Endometrial microvascular endothelial cells (primary cell): ENCODE measurements around the gene ZNF628. TPM values are rescaled to one million over a fixed set of nuclear protein-coding genes. Genes with fewer than 3 reads are reported as not detected.

Experiments used
- in situ Hi-C: cut with HindIII; loops from 2 replicates; pipeline ENCODE4 v1.10.0; 2017; ENCODE audit warnings: low sequenced_read_pairs, low pct_unique_long_range_greater_than_20kb; ENCODE audit errors: inconsistent ontology term
- total RNA-seq: library from RNA; depleted of rRNA; stranded (reverse); fragments of >200 nt; gene quantifications from one replicate; pipeline ENCODE4 v1.2.3, GENCODE V29; 2015; ENCODE audit errors: inconsistent ontology term

Gene ZNF628
- 4.6 TPM for total RNA-seq

- in situ Hi-C loops: no loop called here
Measured at GRCh38 chr19:55476100-55476775, at the start of gene ZNF628. Gene ZNF628, plus strand, starts transcription at chr19:55476617. Its CDS starts 3,294 bp downstream, at chr19:55479911.

DNA sequence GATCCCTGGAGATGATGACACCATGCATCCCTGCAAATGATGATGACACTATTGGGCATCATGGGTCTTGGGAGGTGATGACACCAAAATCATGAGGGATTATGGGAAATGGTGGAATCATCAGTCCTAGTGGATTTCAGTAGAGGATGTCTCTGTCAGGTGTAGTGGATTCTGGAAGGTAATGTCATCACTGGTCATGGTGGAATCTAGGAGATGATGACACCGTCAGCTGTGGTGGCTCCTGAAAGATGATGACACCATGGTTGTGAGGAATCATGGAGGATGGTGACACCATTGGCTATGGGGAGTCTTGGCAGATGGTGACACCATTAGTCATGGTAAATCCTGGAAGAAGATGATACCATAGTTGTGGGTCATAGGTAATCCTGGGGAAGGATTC lies 45.2 kb upstream of the ZNF628 start:
- in situ Hi-C loops: no loop called here

DNA sequence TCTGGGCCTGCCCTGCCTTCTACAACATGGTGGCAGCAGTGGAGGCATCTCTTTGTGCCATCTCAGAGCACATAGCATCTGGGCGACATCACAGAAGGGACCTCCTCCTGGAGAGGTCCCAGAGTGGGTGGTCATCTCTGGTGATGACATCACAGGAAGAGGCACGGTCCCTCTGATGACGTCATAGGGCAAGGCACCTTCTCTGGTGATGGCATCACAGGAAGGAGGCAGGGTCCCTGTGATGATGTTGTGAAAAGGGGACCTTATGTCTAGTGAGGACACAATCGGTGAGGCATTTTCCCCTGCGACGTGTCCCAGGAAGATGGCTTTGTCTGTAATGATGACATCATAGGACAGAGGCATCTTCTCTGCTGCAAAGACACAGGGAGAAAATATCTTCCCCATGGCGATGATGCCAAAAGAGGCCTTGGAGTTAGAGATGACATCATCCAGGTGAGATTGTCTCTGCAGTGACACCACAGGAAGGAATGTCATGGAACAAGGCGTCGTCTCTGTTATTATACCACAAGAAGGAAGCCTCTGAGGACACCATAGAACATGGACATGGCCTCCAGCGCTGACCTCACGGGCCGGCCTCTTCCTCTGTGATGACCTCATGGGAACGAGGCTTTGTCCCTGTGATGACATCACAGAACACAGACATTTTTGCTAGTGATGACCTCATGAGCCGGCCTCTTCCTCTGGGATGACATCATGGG lies 44.0 kb upstream of the ZNF628 start:
- in situ Hi-C loops: no loop called here

- in situ Hi-C loops: no loop called here
Measured at GRCh38 chr19:55433292-55433691, 43.1 kb upstream of the ZNF628 start.

DNA sequence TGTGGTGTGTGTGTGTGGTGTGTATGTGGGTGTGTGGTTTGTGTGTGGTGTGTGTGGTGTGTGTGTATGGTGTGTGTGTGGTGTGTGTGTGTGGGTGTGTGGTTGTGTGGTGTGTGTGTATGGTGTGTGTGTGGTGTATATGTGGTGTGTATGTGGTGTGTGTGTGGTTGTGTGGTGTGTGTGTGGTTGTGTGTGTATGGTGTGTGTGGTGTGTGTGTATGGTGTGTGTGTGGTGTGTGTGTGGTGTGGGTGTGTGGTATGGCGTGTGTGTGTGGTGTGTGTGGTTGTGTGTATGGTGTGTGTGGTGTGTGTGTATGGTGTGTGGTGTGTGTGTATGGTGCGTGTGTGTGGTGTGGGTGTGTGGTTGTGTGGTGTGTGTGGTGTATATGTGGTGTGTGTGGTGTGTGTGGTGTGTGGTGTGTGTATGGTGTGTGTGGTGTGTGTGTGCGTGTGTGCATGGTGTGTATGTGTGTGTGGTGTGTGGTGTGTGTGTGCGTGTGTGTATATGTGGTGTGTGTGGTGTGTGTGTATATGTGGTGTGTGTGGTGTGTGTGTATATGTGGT lies 42.0 kb upstream of the ZNF628 start:
- in situ Hi-C loops: no loop called here

DNA sequence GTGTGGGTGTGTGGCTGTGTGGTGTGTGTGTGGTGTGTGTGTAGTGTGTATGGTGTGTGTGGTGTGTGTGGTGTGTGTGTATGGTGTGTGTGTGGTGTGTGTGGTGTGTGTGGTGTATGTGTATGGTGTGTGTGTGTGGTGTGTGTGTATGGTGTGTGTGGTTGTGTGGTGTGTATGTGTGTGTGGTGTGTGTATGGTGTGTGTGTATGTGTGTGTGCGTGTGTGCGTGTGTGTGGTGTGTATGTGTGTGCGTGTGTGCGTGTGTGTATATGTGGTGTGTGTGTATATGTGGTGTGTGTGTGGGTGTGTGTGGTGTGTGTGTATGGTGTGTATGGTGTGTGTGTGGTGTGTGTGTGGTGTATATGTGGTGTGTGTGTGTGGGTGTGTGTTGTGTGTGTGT lies 41.4 kb upstream of the ZNF628 start:
- in situ Hi-C loops: no loop called here

DNA sequence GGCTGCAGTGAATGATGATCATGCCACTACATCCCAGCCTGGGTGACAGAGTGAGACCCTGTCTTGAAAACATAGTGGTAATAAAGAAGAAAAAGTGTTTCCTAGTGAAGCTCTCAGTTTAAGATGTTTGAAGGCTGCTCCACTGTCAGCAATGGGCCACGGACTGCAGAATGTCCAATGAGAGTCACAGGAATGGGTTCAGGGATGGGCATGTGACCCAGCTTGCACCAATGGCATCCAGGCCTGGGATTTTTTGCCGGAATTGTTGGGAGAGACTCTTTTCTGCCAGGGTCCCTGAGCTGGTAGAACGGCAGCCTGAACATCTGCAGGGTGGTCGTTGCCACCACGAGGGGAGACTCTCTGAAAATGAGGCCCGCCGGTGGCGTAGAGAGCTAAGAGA lies 39.6 kb upstream of the ZNF628 start:
- in situ Hi-C loops: no loop called here

GRCh38 chr19:55437410-55437809 lies 39.0 kb upstream of the ZNF628 start:
- in situ Hi-C loops: no loop called here

DNA sequence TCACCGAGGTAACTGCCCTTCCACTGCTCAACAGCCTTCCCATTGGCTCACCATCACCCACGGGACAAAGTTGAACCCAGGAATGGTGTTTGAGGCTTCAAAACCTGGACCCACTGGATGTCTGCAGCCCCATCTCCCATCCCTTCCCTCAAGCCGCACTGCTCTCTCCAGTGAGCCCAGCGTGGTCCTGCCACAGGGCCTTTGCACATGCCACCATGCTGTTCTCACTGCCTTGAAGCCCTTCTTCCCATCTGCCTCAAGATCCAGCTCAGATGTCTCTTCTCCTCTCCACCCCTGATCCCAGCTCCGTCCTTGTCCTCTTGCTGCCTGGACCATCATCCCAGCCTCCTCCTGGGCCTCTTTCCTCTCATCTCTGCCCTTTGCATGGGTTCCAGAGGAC lies 37.4 kb upstream of the ZNF628 start:
- in situ Hi-C loops: no loop called here

DNA sequence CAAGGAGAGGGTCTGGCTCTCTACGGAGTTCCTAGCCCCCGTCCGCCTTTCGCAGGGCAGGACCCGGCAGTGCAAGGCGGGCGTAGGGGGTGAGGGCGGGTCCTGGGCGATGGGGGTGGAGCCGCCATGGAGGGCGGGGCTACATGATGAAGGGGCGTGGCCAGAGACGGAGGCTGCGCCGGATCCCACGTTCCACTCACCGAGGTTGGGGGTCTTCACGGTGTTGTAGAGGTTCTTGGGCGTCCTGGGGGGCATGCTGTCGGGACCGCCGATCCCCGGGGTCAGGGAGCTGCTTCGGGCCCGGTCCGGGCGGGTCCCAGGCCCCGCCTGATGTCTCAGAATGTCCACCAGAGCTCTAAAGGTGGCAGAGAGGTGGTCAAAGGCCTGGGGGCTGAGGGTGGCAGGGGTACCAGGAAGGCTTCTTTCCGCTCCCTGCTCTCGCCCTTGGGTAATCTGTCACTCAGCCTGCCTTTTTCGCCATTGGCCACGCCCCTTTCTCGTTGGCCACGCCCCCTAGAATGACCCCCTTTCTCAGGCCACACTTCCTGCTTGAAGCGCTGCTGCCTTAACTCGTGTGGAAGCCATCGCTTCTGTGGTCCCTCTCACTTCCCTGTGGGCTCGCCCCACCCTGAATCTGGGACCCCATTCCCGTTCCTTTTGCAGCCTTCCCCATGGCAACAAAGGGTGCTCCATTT lies 35.9 kb upstream of the ZNF628 start:
- in situ Hi-C loops: no loop called here

- in situ Hi-C loops: no loop called here
Measured at GRCh38 chr19:55441319-55441691, 35.1 kb upstream of the ZNF628 start.

DNA sequence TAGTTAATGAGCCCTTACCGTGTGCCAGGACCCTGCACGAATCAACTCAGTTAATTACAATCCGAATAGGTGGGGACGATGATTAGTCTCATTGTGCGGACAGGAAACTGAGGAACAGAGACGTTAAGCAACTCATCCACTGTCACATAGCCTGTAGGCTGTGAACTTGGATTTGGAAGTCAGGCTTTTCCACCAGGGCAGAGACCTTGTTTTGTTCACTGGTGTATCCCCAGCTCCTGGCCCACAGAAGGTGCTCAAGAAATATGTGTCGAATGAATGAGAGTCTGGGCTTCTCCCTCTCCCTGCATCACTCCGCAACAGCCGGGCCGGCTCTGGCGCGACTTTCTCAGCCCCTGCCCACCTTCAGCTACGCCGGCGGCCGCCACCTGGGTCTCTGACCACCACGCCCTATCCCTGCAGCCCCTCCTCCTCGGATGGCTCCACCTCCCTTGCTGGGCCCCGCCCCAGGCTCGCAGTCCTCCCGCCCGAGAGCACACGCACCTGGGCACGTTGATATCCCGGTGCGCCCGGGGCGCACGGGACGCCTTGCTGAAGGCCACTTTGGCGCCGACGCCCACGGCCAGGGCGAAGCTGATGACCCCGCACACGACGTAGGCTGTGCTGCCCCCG lies 34.6 kb upstream of the ZNF628 start:
- in situ Hi-C loops: no loop called here

DNA sequence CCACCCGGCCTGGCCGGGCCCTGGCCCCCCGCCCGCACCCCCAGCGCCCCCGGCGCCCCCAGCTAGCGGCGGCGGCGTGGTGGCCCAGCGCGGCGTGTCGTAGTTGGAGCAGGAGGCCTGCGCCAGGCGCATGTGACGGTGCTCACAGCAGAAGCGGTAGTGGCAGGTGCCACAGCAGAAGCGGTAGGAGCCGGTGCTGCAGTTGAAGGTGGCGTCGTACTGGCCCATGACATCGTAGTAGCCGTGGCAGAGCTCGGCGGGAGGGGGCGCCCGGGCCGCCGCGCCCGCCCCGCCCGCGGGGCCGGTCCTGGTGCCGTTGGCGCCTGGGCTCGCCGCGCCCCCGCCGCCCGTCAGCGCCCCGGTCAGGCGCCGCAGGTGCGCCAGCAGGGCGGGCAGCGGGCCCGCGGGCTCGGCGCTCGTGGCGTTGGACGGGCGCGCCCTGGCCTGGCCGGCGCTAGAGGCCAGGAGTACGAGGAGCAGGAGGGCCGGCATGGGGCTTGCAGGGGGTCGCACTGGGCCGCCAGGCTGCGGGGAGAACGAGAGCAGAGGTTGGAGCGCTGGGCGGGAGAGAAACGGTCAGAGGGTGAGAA lies 34.0 kb upstream of the ZNF628 start:
- in situ Hi-C loops: no loop called here

GRCh38 chr19:55443045-55443823 lies 33.2 kb upstream of the ZNF628 start, which contains the start of gene SHISA7:
Gene SHISA7, minus strand, starts transcription at chr19:55443300. Its CDS starts 437 bp downstream, at chr19:55442863.
- in situ Hi-C loops: no loop called here

GRCh38 chr19:55443824-55444480 lies 32.5 kb upstream of the ZNF628 start:
- in situ Hi-C loops: no loop called here

GRCh38 chr19:55444646-55445045 lies 31.8 kb upstream of the ZNF628 start:
- in situ Hi-C loops: no loop called here

- in situ Hi-C loops: no loop called here
Measured at GRCh38 chr19:55446060-55446459, 30.4 kb upstream of the ZNF628 start.
